ENCODE measurements around the gene PIGP. TPM values are rescaled to one million over a fixed set of nuclear protein-coding genes. Genes with fewer than 3 reads are reported as not detected.

PIGP gene
- polyA plus RNA-seq, 3 donors: 8.8 to 17.6 (median 10.6) TPM

- Mint-ChIP-seq H3K27ac (peak overlapping the region; percentile 84 to 95 (median 91)), H3K4me3 (peak overlapping the region; percentile 95 to 97), H3K4me1 (peaks cover 30% of the 10 kb centered on the region), H3K36me3 (peaks cover 5 to 9% of the 10 kb centered on the region in 2 donors), H3K9me3 (no peaks in the 10 kb centered on the region), H3K27me3 (ENCODE audit: low read depth in 3 of 3) (peaks cover 0 to 4% (median 0%) of the 10 kb centered on the region in 3 donors)
- peaks cover 9% of the 10 kb centered on the region for H4K20me1 ChIP-seq (ENCODE audit: insufficient read depth, low read length)
- intact Hi-C loops (cut with micrococcal nuclease): loop anchor here in 1 of 2 donors (5.0 to 10.0 kb wide), 2 partner anchors 81 to 291 kb away; partner anchors contain the start of gene DYRK1A
- H3K27me3 ChIP-seq (ENCODE audit: control insufficient read depth in 2 of 2, insufficient read depth in 2 of 2, low read length in 2 of 2): no peaks in the 10 kb centered on the region
- under 1% methylated on average over 62 of the region's 70 CpGs for WGBS (ENCODE audit: insufficient coverage)
- peak overlapping the region; percentile 94 for H2AFZ ChIP-seq (ENCODE audit: insufficient read depth, low read depth, low read length, poor library complexity, severe bottlenecking)
- peaks cover 18 to 39% of the 10 kb centered on the region in 2 donors for H3K4me1 ChIP-seq (ENCODE audit: control insufficient read depth in 1 of 2, insufficient read depth in 2 of 2, low read length in 2 of 2)
- DNase-seq: peak; percentile 45 to 70 (median 59)
- H3K4me2 ChIP-seq (replicated peaks; ENCODE audit: extremely low read depth, low read length, poor library complexity, severe bottlenecking): peak overlapping the region; percentile 88
- peak overlapping the region; percentile 74 to 89 (median 85) for H3K4me3 ChIP-seq (replicated peaks in 1 of 3; ENCODE audit: low read depth in 2 of 3, low read length in 3 of 3)
- peak; percentile 28 for TF ChIP-seq CTCF (IDR thresholded peaks at IDR 0.05)
- peak overlapping the region; percentile 91 for H3K9ac ChIP-seq (ENCODE audit: insufficient read depth, low read length, poor library complexity, severe bottlenecking)
- peak overlapping the region; percentile 78 to 95 for H3K27ac ChIP-seq (ENCODE audit: low read depth in 1 of 2, low read length in 2 of 2)
- H3K36me3 ChIP-seq (replicated peaks in 1 of 2; ENCODE audit: control insufficient read depth in 1 of 2, insufficient read depth in 2 of 2, low read length in 2 of 2): no peaks in the 10 kb centered on the region
- H3K9me3 ChIP-seq (replicated peaks in 1 of 2; ENCODE audit: control insufficient read depth in 1 of 2, insufficient read depth in 1 of 2, low read length in 2 of 2): no peaks in the 10 kb centered on the region
- peaks cover 51% of the 10 kb centered on the region for H3K79me2 ChIP-seq (ENCODE audit: insufficient read depth, low read length)
Observed at GRCh38 chr21:37073417-37074196, 736 bp upstream of the PIGP start.

DNA sequence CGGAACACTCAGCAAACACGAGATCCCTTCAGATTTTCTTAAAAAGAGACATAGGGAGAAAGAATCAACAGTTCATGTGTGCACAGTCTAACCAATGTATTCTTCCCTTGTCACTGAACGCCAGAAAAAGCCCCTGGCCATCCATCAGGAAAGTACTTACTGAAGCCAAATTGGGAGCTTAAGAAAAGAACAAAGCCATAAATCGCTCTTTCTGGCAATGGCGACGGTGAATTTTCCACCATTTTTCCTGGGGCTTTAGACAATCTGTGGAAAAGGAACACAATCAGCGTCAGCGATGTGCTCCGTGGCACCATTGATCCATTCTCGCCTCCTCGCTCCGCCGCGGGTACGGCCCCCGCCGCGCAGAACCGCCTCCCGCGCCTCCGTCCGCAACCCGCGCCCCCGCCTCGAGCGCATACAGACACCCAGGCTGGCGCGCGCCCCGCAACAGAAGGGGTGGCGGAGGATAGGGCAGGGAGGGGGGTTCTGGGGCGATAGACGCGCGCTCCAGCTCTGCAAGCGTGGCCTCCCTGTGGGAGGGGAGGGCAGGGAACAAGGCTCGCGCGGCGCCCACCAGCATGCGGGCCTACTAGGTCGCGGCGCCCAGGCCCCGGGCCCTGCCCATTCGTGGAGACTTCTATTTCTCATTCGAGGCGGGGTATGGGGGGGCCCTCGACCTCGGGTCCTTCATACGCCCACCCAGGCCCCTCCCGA lies 440 bp downstream of the PIGP start:
- Mint-ChIP-seq H3K36me3 (peaks cover 10 to 16% of the 10 kb centered on the region in 2 donors), H3K9me3 (peaks cover 0 to 2% (median 0%) of the 10 kb centered on the region in 7 donors), H3K4me1 (peaks cover 30% of the 10 kb centered on the region), H3K27ac (peak overlapping the region; percentile 83 to 95 (median 92)), H3K4me3 (peak overlapping the region; percentile 78 to 88), H3K27me3 (ENCODE audit: low read depth in 3 of 3) (peaks cover 0 to 4% (median 0%) of the 10 kb centered on the region in 3 donors)
- peaks cover 41% of the 10 kb centered on the region for H3K79me2 ChIP-seq (ENCODE audit: insufficient read depth, low read length)
- DNase-seq: peak; percentile 57 to 63 (median 63)
- peak overlapping the region; percentile 91 for H3K9ac ChIP-seq (ENCODE audit: insufficient read depth, low read length, poor library complexity, severe bottlenecking)
- H4K20me1 ChIP-seq (ENCODE audit: insufficient read depth, low read length): peaks cover 9% of the 10 kb centered on the region
- intact Hi-C loops (cut with micrococcal nuclease): loop anchor here in 1 of 2 donors (5.0 to 10.0 kb wide), 2 partner anchors 80 to 292 kb away; partner anchors contain the start of gene DYRK1A
- H3K4me1 ChIP-seq (ENCODE audit: control insufficient read depth in 1 of 2, insufficient read depth in 2 of 2, low read length in 2 of 2): peaks cover 18 to 39% of the 10 kb centered on the region in 2 donors
- 0% methylated on average over 36 of the region's 54 CpGs for WGBS (ENCODE audit: insufficient coverage)
- H2AFZ ChIP-seq (ENCODE audit: insufficient read depth, low read depth, low read length, poor library complexity, severe bottlenecking): peak overlapping the region; percentile 93
- peak overlapping the region; percentile 66 to 91 (median 89) for H3K4me3 ChIP-seq (replicated peaks in 1 of 3; ENCODE audit: low read depth in 2 of 3, low read length in 3 of 3)
- H3K27ac ChIP-seq (ENCODE audit: low read depth in 1 of 2, low read length in 2 of 2): peak overlapping the region; percentile 92 to 95
- TF ChIP-seq CTCF (IDR thresholded peaks at IDR 0.05): no peak
- no peaks in the 10 kb centered on the region for H3K9me3 ChIP-seq (replicated peaks in 1 of 2; ENCODE audit: control insufficient read depth in 1 of 2, insufficient read depth in 1 of 2, low read length in 2 of 2)
- peak overlapping the region; percentile 88 for H3K4me2 ChIP-seq (replicated peaks; ENCODE audit: extremely low read depth, low read length, poor library complexity, severe bottlenecking)
- H3K27me3 ChIP-seq (ENCODE audit: control insufficient read depth in 2 of 2, insufficient read depth in 2 of 2, low read length in 2 of 2): no peaks in the 10 kb centered on the region
- no peaks in the 10 kb centered on the region for H3K36me3 ChIP-seq (replicated peaks in 1 of 2; ENCODE audit: control insufficient read depth in 1 of 2, insufficient read depth in 2 of 2, low read length in 2 of 2)
